Omental fat pad (tissue), 4 donors: Measurements from ENCODE around the gene ACSF2. TPM values are rescaled to one million over a fixed set of nuclear protein-coding genes. Genes with fewer than 3 reads are reported as not detected.

Experiments
- ATAC-seq: fragments of 150-250 bp; one replicate; pipeline ENCODE4 v1.9.1; 2016; ENCODE audit warnings: mild to moderate bottlenecking, moderate library complexity; ENCODE audit not compliant: low FRiP score
- DNase-seq: peaks from one replicate; pipeline ENCODE4 v3.0.0-alpha.2; 2019; ENCODE audit warnings: low spot score
- CTCF ChIP-seq, 3 donors: fragments of 450-650 bp; IDR thresholded peaks; one replicate each; pipeline ENCODE4 v1.5.1; 2016 to 2017; ENCODE audit warnings: antibody characterized with exemption in 3 of 3, mild to moderate bottlenecking in 3 of 3, moderate library complexity in 2 of 3
- small RNA-seq: library from RNA; depleted of rRNA; stranded (forward); fragments of <200 nt; gene quantifications from one replicate; pipeline ENCODE3, GENCODE V24; 2016
- total RNA-seq, 4 donors: library from RNA; depleted of rRNA; stranded (reverse); fragments of >200 nt; gene quantifications; one replicate each; pipeline ENCODE4 v1.1.0, GENCODE V29; 2016

ACSF2 gene
- total RNA-seq, 4 donors from 2014 or later = 36.6 to 140 (median 65.3) TPM

- TF ChIP-seq CTCF (IDR thresholded peaks at IDR 0.05) = no peak
- ATAC-seq (no peak), DNase-seq (no peak)
Observed at GRCh38 chr17:50522766-50523165, 96.7 kb downstream of the ACSF2 start.

GRCh38 chr17:50523208-50523607, 97.2 kb downstream of the ACSF2 start:
- ATAC-seq (no peak), DNase-seq (no peak)
- TF ChIP-seq CTCF (IDR thresholded peaks at IDR 0.05) = no peak

Small RNA genes lying within 50 kb of the gene (small RNA-seq; reads per million reads assigned to genes)
- gene RF00019 = not detected

Other genes with a start within 250 kb of the ACSF2 start
- 10 to 100 TPM; 21.2 to 57.9 (median 43.6) TPM for gene COL1A1, start 224.6 kb upstream of the ACSF2 start, total RNA-seq
- under 1 TPM in 1 of 4 donors, not detected in 3; 0.93 TPM for gene TMEM92, start 151.8 kb upstream of the ACSF2 start, total RNA-seq
- 10 to 100 TPM in 3 of 4 donors, 1 to 10 TPM in 1; 8.4 to 23.2 (median 16.5) TPM for gene XYLT2, start 80.1 kb upstream of the ACSF2 start, total RNA-seq
- gene MRPL27, start 53.0 kb upstream of the ACSF2 start, total RNA-seq = 10 to 100 TPM; 48.9 to 71.0 (median 61.7) TPM
- 1 to 10 TPM in 1 of 4 donors, not detected in 3; 1.1 TPM for gene EME1, start 53.0 kb upstream of the ACSF2 start, total RNA-seq
- gene LRRC59, start 28.7 kb upstream of the ACSF2 start, total RNA-seq = 100 to 1,000 TPM in 3 of 4 donors, 10 to 100 TPM in 1; 53.6 to 193 (median 102) TPM
- not detected for gene CHAD, start 42.7 kb downstream of the ACSF2 start, total RNA-seq
- 10 to 100 TPM; 18.7 to 25.9 (median 23.4) TPM for gene RSAD1, start 52.6 kb downstream of the ACSF2 start, total RNA-seq
- 1 to 10 TPM in 2 of 4 donors, under 1 TPM in 1, not detected in 1; 0.36 to 1.9 (median 1.0) TPM for gene MYCBPAP, start 82.2 kb downstream of the ACSF2 start, total RNA-seq
- gene EPN3, start 106.5 kb downstream of the ACSF2 start, total RNA-seq = not detected
- gene SPATA20, start 121.0 kb downstream of the ACSF2 start, total RNA-seq = 10 to 100 TPM; 42.8 to 65.1 (median 49.4) TPM
- gene CACNA1G, start 134.5 kb downstream of the ACSF2 start, total RNA-seq = 1 to 10 TPM in 2 of 4 donors, under 1 TPM in 2; 0.32 to 3.8 (median 1.2) TPM
- gene ABCC3, start 208.7 kb downstream of the ACSF2 start, total RNA-seq = 10 to 100 TPM in 2 of 4 donors, 1 to 10 TPM in 2; 2.8 to 19.9 (median 11.1) TPM